Central memory CD8-positive, alpha-beta T cell (primary cell): Measurements from ENCODE around the gene PUSL1.
"Not testable (repeated sequence)": the region's sequence is repeated elsewhere in the genome, so short reads cannot be mapped to it uniquely, and the experiment has no call there.

Experiments used
- ATAC-seq: fragments of 150-1000 bp; cut with Tn5 transposase; replicated peaks from 2 replicates; pipeline ENCODE4 v1.10.0; 2022; ENCODE audit warnings: mild to moderate bottlenecking, moderate FRiP score, moderate number of reproducible peaks; ENCODE audit not compliant: poor library complexity, severe bottlenecking; ENCODE audit errors: extremely low read depth
- DNase-seq, 2 donors: peaks; one replicate each; pipeline ENCODE4 v3.0.0; 2021; ENCODE audit warnings: low spot score in 2 of 2
- H3K27ac Mint-ChIP-seq: one replicate; pipeline ENCODE4 v1.8.0; 2022; ENCODE audit warnings: low read depth, mild to moderate bottlenecking, moderate library complexity, mixed read lengths
- H3K27me3 Mint-ChIP-seq: one replicate; pipeline ENCODE4 v1.8.0; 2022; ENCODE audit warnings: mixed read lengths
- H3K36me3 Mint-ChIP-seq: one replicate; pipeline ENCODE4 v1.8.0; 2022; ENCODE audit warnings: mild to moderate bottlenecking, moderate library complexity, mixed read lengths; ENCODE audit not compliant: insufficient read depth
- H3K4me1 Mint-ChIP-seq: one replicate; pipeline ENCODE4 v1.8.0; 2022; ENCODE audit warnings: mixed read lengths
- H3K4me3 Mint-ChIP-seq: one replicate; pipeline ENCODE4 v1.8.0; 2022; ENCODE audit warnings: mild to moderate bottlenecking, moderate library complexity, mixed read lengths
- H3K9me3 Mint-ChIP-seq: one replicate; pipeline ENCODE4 v1.8.0; 2022; ENCODE audit warnings: mixed read lengths

The PUSL1 gene

GRCh38 chr1:1311107-1312104 is 3.0 kb downstream of the PUSL1 start:
- DNase-seq (no peak), ATAC-seq (no peak)
- no peaks in the 10 kb centered on the region for H3K9me3 Mint-ChIP-seq
- no peak overlapping the region for H3K4me3 Mint-ChIP-seq
- H3K4me1 Mint-ChIP-seq, result peaks cover 8% of the 10 kb centered on the region
- H3K27ac Mint-ChIP-seq, result no peak overlapping the region
- H3K36me3 Mint-ChIP-seq, result peaks cover 33% of the 10 kb centered on the region
- no peaks in the 10 kb centered on the region for H3K27me3 Mint-ChIP-seq

- no peak for DNase-seq
- no peaks in the 10 kb centered on the region for H3K4me1 Mint-ChIP-seq
- H3K27ac Mint-ChIP-seq, result peak overlapping the region; percentile 59
- no peak overlapping the region for H3K4me3 Mint-ChIP-seq
- peaks cover 36% of the 10 kb centered on the region for H3K36me3 Mint-ChIP-seq
- H3K9me3 Mint-ChIP-seq, result no peaks in the 10 kb centered on the region
- ATAC-seq, result no peak
- no peaks in the 10 kb centered on the region for H3K27me3 Mint-ChIP-seq
Measured at GRCh38 chr1:1312450-1313314, 4.3 kb downstream of the PUSL1 start.

DNA sequence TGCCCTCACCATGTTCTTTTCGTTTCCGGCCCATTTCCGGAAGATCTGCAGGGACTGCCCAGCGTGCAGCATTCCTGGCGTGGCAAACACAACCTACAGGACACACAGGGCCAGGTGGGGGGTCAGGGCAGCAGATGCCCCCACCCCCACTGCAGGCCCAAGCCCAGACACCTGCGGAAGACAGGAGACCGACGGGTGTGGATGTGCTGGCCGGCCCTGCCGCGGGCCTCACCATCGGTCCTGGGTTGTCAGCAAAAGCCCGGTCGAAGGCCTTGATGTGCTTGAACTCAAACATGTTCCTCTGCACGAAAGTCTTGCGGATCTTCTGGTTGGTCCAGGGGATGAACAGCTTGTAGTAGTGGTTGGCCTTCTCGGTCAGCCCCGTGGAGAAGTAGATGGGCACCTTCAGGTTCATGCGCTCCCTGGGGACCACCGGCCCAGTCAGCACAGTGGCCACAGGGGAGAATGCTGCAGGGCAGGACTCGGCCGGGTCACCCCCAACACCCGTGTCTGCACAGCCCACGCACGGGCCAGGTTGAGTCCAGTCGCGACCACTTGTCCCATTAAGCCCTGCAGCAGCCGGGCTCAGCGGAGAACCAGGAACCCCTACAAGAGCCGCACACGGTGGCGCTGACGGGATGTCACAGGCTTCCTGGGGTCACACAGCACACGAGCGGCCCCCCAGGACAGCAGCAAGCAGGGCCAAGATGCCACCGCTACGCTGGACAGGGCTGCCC is 5.3 kb downstream of the PUSL1 start:
- H3K36me3 Mint-ChIP-seq, result peaks cover 37% of the 10 kb centered on the region
- H3K27ac Mint-ChIP-seq, result no peak overlapping the region
- no peak overlapping the region for H3K4me3 Mint-ChIP-seq
- H3K27me3 Mint-ChIP-seq, result no peaks in the 10 kb centered on the region
- H3K9me3 Mint-ChIP-seq, result no peaks in the 10 kb centered on the region
- no peaks in the 10 kb centered on the region for H3K4me1 Mint-ChIP-seq
- DNase-seq (no peak), ATAC-seq (no peak)

- ATAC-seq (no peak), DNase-seq (no peak)
- Mint-ChIP-seq H3K36me3 (peaks cover 39% of the 10 kb centered on the region), H3K9me3 (no peaks in the 10 kb centered on the region), H3K4me1 (no peaks in the 10 kb centered on the region), H3K4me3 (no peak overlapping the region), H3K27me3 (no peaks in the 10 kb centered on the region), H3K27ac (no peak overlapping the region)
Measured at GRCh38 chr1:1314237-1314586, 5.8 kb downstream of the PUSL1 start.

DNA sequence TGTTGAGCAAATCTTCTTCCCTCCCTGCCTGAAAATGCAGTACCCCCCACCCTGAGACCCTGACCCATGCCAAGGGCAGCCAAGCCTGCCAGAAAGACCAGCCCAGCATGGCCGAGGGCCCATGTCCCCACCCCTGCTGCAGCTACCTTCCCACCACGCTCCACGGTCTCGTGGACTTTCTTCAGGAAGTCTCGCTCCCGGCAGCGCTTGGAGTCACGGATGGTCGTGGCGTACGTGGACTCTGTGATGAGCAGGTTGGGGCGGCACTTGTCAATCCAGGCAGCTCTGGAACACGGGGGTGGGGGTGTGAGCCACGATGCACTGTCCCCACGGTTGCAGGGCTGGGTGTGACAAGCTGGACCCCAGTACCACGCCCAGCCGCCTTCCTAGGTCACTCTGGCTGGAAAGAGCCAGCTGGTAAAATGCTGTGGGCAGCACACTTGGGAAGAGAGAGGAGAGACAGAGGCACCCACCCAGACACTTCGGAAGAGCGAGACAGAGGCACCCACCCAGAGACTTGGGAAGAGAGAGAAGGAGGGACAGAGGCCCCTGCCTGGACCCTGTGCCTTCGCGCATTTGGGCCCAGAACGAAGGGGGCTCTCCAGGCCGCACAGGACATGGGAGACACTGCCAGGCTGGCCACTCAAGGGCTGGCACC is 6.4 kb downstream of the PUSL1 start:
- no peaks in the 10 kb centered on the region for H3K4me1 Mint-ChIP-seq
- DNase-seq (no peak), ATAC-seq (no peak)
- peak overlapping the region; percentile 44 for H3K27ac Mint-ChIP-seq
- no peaks in the 10 kb centered on the region for H3K9me3 Mint-ChIP-seq
- H3K4me3 Mint-ChIP-seq, result peak overlapping the region; percentile 67
- H3K27me3 Mint-ChIP-seq, result no peaks in the 10 kb centered on the region
- peaks cover 43% of the 10 kb centered on the region for H3K36me3 Mint-ChIP-seq

DNA sequence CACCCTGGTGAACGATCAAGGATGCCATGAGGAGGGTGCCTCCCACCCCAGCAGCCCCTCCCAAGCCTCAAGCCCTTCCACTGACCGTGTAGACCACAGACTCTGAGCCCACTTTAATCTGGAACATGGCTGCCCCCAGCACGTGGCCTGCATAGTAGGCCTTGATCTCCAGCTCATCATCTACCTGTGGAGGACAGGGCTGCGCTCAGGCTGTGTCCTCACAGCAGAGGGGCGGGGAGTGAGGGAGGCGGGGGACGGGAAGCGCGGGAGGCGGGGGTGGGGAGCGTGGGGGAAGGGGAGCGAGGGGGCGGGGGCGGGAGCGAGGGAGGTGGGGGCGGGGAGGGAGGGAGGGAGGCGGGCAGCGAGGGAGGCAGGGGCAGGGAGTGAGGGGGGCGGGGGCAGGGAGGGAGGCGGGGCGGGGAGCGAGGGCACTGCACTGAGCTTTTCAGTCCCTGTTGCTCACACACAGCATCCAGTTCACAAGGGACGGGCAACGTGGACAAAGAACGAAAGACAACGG is 7.1 kb downstream of the PUSL1 start:
- DNase-seq, result no peak
- no peak overlapping the region for H3K27ac Mint-ChIP-seq
- no peaks in the 10 kb centered on the region for H3K27me3 Mint-ChIP-seq
- no peak overlapping the region for H3K4me3 Mint-ChIP-seq
- H3K9me3 Mint-ChIP-seq, result no peaks in the 10 kb centered on the region
- peaks cover 43% of the 10 kb centered on the region for H3K36me3 Mint-ChIP-seq
- no peak for ATAC-seq
- H3K4me1 Mint-ChIP-seq, result peaks cover 5% of the 10 kb centered on the region

- peaks cover 39% of the 10 kb centered on the region for H3K36me3 Mint-ChIP-seq
- H3K4me1 Mint-ChIP-seq, H3K9me3 Mint-ChIP-seq, H3K4me3 Mint-ChIP-seq, H3K27ac Mint-ChIP-seq, H3K27me3 Mint-ChIP-seq, DNase-seq, ATAC-seq: not testable (repeated sequence)
Measured at GRCh38 chr1:1316199-1316598, 7.8 kb downstream of the PUSL1 start.

DNA sequence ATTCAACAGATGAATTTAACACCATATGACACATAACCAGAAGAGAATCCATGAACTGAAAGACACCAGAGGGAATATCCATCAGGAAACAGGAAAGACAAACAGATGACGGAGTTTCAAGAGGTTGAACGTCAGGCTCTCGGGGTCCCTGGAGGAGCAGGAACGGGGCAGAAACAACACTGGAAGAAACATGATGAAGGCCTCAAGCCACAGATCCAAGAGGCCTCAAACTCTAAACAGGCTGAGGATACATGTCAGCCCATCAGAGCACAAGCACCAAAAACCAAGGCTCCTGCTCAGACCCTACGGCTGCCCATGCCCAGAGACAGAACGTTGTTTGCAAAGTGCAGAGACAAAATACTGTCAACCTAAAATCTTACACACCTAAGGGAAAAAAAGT is 9.0 kb downstream of the PUSL1 start:
- H3K9me3 Mint-ChIP-seq, result no peaks in the 10 kb centered on the region
- peaks cover 11% of the 10 kb centered on the region for H3K4me1 Mint-ChIP-seq
- H3K4me3 Mint-ChIP-seq, result no peak overlapping the region
- H3K27ac Mint-ChIP-seq, result no peak overlapping the region
- H3K36me3 Mint-ChIP-seq, result peaks cover 33% of the 10 kb centered on the region
- ATAC-seq (no peak), DNase-seq (no peak)
- H3K27me3 Mint-ChIP-seq, result no peaks in the 10 kb centered on the region

DNA sequence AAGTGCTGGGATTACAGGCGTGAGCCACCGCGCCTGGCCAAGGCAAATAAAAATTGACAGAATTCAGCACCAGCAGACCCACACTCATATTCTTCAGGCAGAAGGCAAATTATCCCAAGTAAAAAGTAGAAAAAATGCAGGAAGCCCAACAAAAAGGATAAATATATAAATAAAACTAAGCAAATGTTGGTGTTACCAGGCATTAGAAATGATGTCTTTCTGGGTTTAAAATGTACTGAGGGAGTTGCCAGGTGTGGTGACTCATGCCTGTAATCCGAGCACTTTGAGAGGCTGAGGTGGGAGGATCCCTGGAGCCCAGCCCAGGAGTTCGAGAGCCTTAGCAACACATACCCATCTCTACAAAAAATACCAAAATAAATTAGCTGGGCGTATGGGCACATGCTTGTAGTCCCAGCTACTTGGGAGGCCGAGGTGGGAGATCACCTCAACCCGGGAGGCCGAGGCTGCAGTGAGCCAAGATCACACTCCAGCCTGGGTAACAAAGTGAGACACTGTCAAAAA is 9.8 kb downstream of the PUSL1 start:
- H3K4me1 Mint-ChIP-seq, result peaks cover 18% of the 10 kb centered on the region
- H3K4me3 Mint-ChIP-seq, result no peak overlapping the region
- DNase-seq (no peak), ATAC-seq (no peak)
- H3K9me3 Mint-ChIP-seq, result no peaks in the 10 kb centered on the region
- H3K27ac Mint-ChIP-seq, result no peak overlapping the region
- peaks cover 31% of the 10 kb centered on the region for H3K36me3 Mint-ChIP-seq
- H3K27me3 Mint-ChIP-seq, result no peaks in the 10 kb centered on the region

GRCh38 chr1:1318777-1319645 is 10.6 kb downstream of the PUSL1 start:
- Mint-ChIP-seq H3K9me3 (no peaks in the 10 kb centered on the region), H3K36me3 (peaks cover 28% of the 10 kb centered on the region), H3K4me3 (no peak overlapping the region), H3K4me1 (peaks cover 25% of the 10 kb centered on the region), H3K27ac (no peak overlapping the region), H3K27me3 (no peaks in the 10 kb centered on the region)
- ATAC-seq (no peak), DNase-seq (no peak)

DNA sequence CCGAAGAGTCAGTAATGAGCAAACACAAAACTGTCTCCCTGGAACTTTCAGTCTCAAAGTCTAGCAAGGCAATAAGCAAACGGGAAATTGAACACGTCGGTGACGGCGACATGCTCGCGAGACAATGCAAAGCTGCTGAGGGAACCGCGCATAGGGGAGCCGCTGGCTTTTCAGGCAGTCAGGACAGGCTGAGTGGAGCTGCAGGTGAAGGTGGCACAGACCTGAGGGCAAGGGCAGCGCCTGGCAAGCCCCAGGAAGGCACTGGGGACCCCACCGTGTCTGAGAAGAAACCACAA is 11.2 kb downstream of the PUSL1 start:
- Mint-ChIP-seq H3K36me3 (peaks cover 28% of the 10 kb centered on the region), H3K27ac (no peak overlapping the region), H3K4me3 (no peak overlapping the region), H3K9me3 (no peaks in the 10 kb centered on the region), H3K27me3 (no peaks in the 10 kb centered on the region), H3K4me1 (peaks cover 29% of the 10 kb centered on the region)
- no peak for ATAC-seq
- DNase-seq, result no peak
